Measurements from ENCODE around the gene ABCA8.
"Not testable (repeated sequence)": the region's sequence is repeated elsewhere in the genome, so short reads cannot be mapped to it uniquely, and the experiment has no call there.

- not testable (repeated sequence) for TF ChIP-seq EZH2 (IDR thresholded peaks at IDR 0.05; ENCODE audit: borderline replicate concordance, low read length); CTCF (conservative IDR thresholded peaks at IDR 0.05 in 1 of 2, IDR thresholded peaks at IDR 0.05 in 1 of 2; ENCODE audit: extremely low read depth in 1 of 2, insufficient read depth in 1 of 2, low read depth in 1 of 2, low read length in 2 of 2)
These were observed 7.3 kb downstream of the ABCA8 start for GRCh38 chr17:68947868-68948267.
